ENCODE results near the gene EYS.

DNA sequence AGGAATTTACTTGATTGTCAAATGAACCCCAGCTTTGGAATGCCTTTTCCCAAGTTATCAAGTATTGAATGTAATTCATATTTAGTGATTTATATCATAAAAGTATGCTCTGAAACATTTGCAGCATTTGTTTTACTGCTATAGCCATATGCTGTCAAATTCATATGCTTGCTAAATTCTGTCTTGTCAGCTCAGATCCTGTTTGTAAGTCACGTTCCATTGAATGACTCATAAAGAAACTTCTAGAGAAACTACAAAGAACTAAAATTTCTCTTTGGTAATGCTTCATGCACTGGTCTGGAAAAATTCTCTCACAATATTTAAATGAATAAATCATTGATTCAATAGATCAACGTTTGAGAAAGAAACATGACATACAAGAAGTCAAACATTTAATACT, 1625.6 kb downstream of the EYS start:
- TF ChIP-seq EZH2 (optimal IDR thresholded peaks at IDR 0.05; ENCODE audit: low read depth, low read length) (no peak), CTCF (IDR thresholded peaks at IDR 0.05; ENCODE audit: low read length) (no peak)

Data from MM.1S (cell line).